Activated CD4-positive, alpha-beta T cell treated with anti-CD3 and anti-CD28 coated beads, Interleukin-2, amount 10 ng/mL, durations not matched to agents 7 days and 5 days (primary cell): ENCODE data around the gene CASP6. TPM values are rescaled to one million over a fixed set of nuclear protein-coding genes. Genes with fewer than 3 reads are reported as not detected.

Experiments
- CTCF ChIA-PET: fragments of 350-600 bp; sonication (Branson Sonifier 250); formaldehyde crosslinking; loops from one replicate; lab custom pipeline; 2021; ENCODE audit warnings: antibody characterized with exemption; lab: Charles Lee
- POLR2A ChIA-PET: fragments of 350-600 bp; sonication (Branson Sonifier 250); formaldehyde crosslinking; loops from one replicate; lab custom pipeline; 2021; ENCODE audit warnings: antibody characterized with exemption; lab: Charles Lee
- DNase-seq: peaks from one replicate; pipeline ENCODE4 v3.0.0-alpha.2; 2020
- H3K27ac Mint-ChIP-seq: one replicate; pipeline ENCODE4 v1.8.0; 2021; ENCODE audit warnings: mild to moderate bottlenecking, moderate library complexity, mixed read lengths
- H3K27me3 Mint-ChIP-seq: one replicate; pipeline ENCODE4 v1.8.0; 2021; ENCODE audit warnings: mixed read lengths
- H3K36me3 Mint-ChIP-seq: one replicate; pipeline ENCODE4 v1.8.0; 2021; ENCODE audit warnings: low read depth, mixed read lengths
- H3K4me1 Mint-ChIP-seq: one replicate; pipeline ENCODE4 v1.8.0; 2021; ENCODE audit warnings: mixed read lengths
- H3K4me3 Mint-ChIP-seq: one replicate; pipeline ENCODE4 v1.8.0; 2021; ENCODE audit warnings: mild to moderate bottlenecking, moderate library complexity, mixed read lengths
- H3K9me3 Mint-ChIP-seq: one replicate; pipeline ENCODE4 v1.8.0; 2021; ENCODE audit warnings: mixed read lengths
- total RNA-seq, 2 experiments: library from RNA; stranded (reverse); gene quantifications; one replicate each; pipeline ENCODE4 v1.2.3, GENCODE V29; 2021

Gene CASP6
- total RNA-seq, 2 experiments from 2014 or later = 25.7 to 31.5 TPM

- H3K27me3 Mint-ChIP-seq = no peaks in the 10 kb centered on the region
- H3K9me3 Mint-ChIP-seq = peaks cover 14% of the 10 kb centered on the region
- ChIA-PET POLR2A (interaction anchor here (0.7 kb wide), 1 partner anchor 117 kb away, joined by 3 read pairs; the partner anchor contains the start of gene MCUB), CTCF (no interaction called here)
- no peak overlapping the region for H3K27ac Mint-ChIP-seq
- DNase-seq = no peak
- peaks cover 13% of the 10 kb centered on the region for H3K4me1 Mint-ChIP-seq
- no peak overlapping the region for H3K4me3 Mint-ChIP-seq
- H3K36me3 Mint-ChIP-seq = peaks cover 73% of the 10 kb centered on the region
Measured at GRCh38 chr4:109676886-109677285, 26.4 kb downstream of the CASP6 start.

DNA sequence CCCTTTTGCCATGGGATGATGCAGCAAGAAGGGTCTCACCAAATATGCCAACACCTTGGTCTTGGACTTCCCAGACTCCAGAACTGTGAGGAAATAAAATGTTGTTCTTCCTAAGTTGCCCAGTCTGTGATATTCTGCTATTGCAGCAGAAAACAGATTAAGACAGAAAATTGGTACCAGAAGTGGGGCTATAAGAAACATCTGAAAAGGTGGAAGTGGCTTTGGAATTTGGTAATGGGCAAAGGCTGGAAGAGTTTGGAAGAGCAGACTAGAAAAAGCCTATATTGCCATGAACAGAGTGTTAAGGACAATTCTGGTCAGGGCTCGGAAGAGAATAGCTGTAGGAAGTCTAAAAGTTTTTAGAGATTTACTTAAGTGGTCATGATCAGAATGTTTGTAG, 27.4 kb downstream of the CASP6 start:
- Mint-ChIP-seq H3K27me3 (no peaks in the 10 kb centered on the region), H3K9me3 (peaks cover 22% of the 10 kb centered on the region), H3K27ac (no peak overlapping the region), H3K36me3 (peaks cover 75% of the 10 kb centered on the region), H3K4me1 (peaks cover 6% of the 10 kb centered on the region), H3K4me3 (no peak overlapping the region)
- CTCF ChIA-PET = no interaction called here
- POLR2A ChIA-PET = no interaction called here
- no peak for DNase-seq

DNA sequence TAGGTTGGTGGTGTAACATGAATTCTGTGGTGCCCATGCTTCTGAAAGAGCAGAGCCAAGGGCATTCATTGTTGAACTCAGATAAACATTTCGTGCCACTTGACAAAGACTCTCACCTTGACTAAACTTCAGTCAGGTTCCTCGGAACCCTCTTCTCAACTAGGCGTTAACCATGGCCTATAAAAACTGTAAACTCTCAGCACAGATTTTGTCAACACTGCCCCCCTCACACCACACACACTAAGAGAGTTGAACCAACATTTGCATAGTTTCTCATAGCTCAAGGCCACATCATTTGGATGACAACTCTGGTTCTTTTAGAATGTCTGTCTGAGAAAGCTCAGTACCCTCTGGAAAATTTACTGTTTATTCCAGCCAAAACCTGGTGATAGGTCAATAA, 28.1 kb downstream of the CASP6 start:
- Mint-ChIP-seq H3K4me3 (no peak overlapping the region), H3K36me3 (peaks cover 76% of the 10 kb centered on the region), H3K27me3 (no peaks in the 10 kb centered on the region), H3K4me1 (peaks cover 3% of the 10 kb centered on the region), H3K9me3 (peaks cover 22% of the 10 kb centered on the region), H3K27ac (no peak overlapping the region)
- CTCF ChIA-PET = no interaction called here
- POLR2A ChIA-PET = no interaction called here
- no peak for DNase-seq

- no peak overlapping the region for H3K4me3 Mint-ChIP-seq
- ChIA-PET CTCF (no interaction called here), POLR2A (no interaction called here)
- H3K9me3 Mint-ChIP-seq = peaks cover 24% of the 10 kb centered on the region
- peaks cover 12% of the 10 kb centered on the region for H3K4me1 Mint-ChIP-seq
- DNase-seq = no peak
- H3K27ac Mint-ChIP-seq = no peak overlapping the region
- no peaks in the 10 kb centered on the region for H3K27me3 Mint-ChIP-seq
- peaks cover 78% of the 10 kb centered on the region for H3K36me3 Mint-ChIP-seq
Measured at GRCh38 chr4:109673303-109673702, 29.9 kb downstream of the CASP6 start.

- CTCF ChIA-PET = no interaction called here
- H3K27me3 Mint-ChIP-seq = no peaks in the 10 kb centered on the region
- H3K27ac Mint-ChIP-seq = no peak overlapping the region
- POLR2A ChIA-PET = no interaction called here
- DNase-seq = no peak
- no peak overlapping the region for H3K4me3 Mint-ChIP-seq
- peaks cover 22% of the 10 kb centered on the region for H3K9me3 Mint-ChIP-seq
- peaks cover 78% of the 10 kb centered on the region for H3K36me3 Mint-ChIP-seq
- peaks cover 17% of the 10 kb centered on the region for H3K4me1 Mint-ChIP-seq
Measured at GRCh38 chr4:109672169-109672930, 30.9 kb downstream of the CASP6 start.

DNA sequence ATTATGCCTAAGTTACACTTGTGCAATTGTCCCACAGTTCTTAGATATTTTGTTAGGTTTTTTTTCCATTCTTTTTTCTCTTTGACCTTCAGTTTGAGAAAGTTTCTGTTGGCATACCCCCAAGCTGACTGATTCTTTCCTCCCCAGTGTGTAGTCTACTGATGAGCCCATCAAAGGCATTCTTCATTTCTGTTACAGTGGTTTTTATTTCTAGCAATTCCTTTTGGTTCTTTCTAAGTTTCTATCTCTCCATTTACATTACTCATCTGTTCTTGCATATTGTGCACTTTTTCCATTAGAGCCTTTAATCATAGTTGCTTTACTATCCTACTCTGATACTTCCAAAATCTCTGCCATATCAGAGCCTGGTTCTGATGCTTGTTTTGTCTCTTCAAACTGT, 31.9 kb downstream of the CASP6 start:
- CTCF ChIA-PET = no interaction called here
- POLR2A ChIA-PET = no interaction called here
- no peak overlapping the region for H3K27ac Mint-ChIP-seq

DNA sequence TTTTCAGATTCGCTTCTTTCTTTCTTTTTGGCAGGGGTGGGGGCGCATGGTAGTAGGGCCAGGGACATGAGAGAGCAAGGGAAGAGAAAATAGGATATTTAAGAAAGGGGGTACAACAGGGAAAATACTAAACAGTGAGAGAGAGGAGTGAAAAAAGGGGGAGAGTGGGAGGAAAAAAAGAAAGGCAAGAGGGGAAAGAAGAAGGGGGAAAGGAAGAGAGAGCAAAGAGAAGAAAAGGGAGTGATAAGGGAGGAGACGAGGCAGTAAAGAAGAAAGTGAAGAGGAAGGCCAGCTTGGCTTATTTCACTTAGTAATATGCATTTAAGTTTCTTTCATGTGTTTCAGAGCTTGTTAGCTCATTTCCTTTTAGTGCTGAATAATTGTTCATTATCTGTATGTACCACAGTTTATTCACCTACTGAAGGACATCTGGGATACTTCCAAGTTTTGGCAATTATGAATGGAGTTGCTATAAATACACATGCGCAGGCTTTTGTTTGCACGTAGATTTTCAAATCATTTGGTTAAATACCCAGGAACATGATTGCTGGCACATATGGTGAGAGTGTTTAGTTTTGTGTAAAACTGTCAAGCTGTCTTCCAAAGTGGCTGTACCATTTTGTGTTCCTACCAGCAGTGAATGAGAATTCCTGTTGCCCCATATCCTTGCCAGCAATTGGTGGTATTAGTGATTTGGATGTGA, 37.3 kb downstream of the CASP6 start:
- CTCF ChIA-PET = no interaction called here
- no peak for DNase-seq
- Mint-ChIP-seq H3K36me3 (peaks cover 63% of the 10 kb centered on the region), H3K9me3 (peaks cover 2% of the 10 kb centered on the region), H3K27me3 (no peaks in the 10 kb centered on the region), H3K27ac (no peak overlapping the region), H3K4me1 (peaks cover 35% of the 10 kb centered on the region), H3K4me3 (no peak overlapping the region)
- POLR2A ChIA-PET = no interaction called here

More for the DNA sequence above, 31.9 kb downstream of the CASP6 start:
- no peak for DNase-seq
- H3K9me3 Mint-ChIP-seq = peaks cover 13% of the 10 kb centered on the region
- H3K4me1 Mint-ChIP-seq = peaks cover 26% of the 10 kb centered on the region
- H3K4me3 Mint-ChIP-seq = no peak overlapping the region
- H3K27me3 Mint-ChIP-seq = no peaks in the 10 kb centered on the region
- H3K36me3 Mint-ChIP-seq = peaks cover 76% of the 10 kb centered on the region

GRCh38 chr4:109662771-109663170, 40.5 kb downstream of the CASP6 start:
- DNase-seq = no peak
- Mint-ChIP-seq H3K27ac (no peak overlapping the region), H3K4me1 (peaks cover 30% of the 10 kb centered on the region), H3K4me3 (no peak overlapping the region), H3K27me3 (no peaks in the 10 kb centered on the region), H3K9me3 (no peaks in the 10 kb centered on the region), H3K36me3 (peaks cover 44% of the 10 kb centered on the region)
- ChIA-PET CTCF (interaction anchor here (1.6 kb wide), 1 partner anchor 27 kb away, joined by 5 read pairs; no protein-coding TSS in a partner anchor), POLR2A (no interaction called here)

GRCh38 chr4:109662116-109662515, 41.1 kb downstream of the CASP6 start:
- DNase-seq = no peak
- no peak overlapping the region for H3K4me3 Mint-ChIP-seq
- H3K27ac Mint-ChIP-seq = no peak overlapping the region
- ChIA-PET CTCF (interaction anchor here (1.6 kb wide), 1 partner anchor 26 kb away, joined by 5 read pairs; no protein-coding TSS in a partner anchor), POLR2A (no interaction called here)
- H3K9me3 Mint-ChIP-seq = no peaks in the 10 kb centered on the region
- no peaks in the 10 kb centered on the region for H3K27me3 Mint-ChIP-seq
- peaks cover 43% of the 10 kb centered on the region for H3K36me3 Mint-ChIP-seq
- H3K4me1 Mint-ChIP-seq = peaks cover 31% of the 10 kb centered on the region

GRCh38 chr4:109658871-109659410, 44.3 kb downstream of the CASP6 start:
- H3K36me3 Mint-ChIP-seq = peaks cover 32% of the 10 kb centered on the region
- no peak overlapping the region for H3K27ac Mint-ChIP-seq
- ChIA-PET CTCF (interaction anchor here (0.9 to 1.7 kb wide), 4 partner anchors 15 to 226 kb away, joined by 3 to 4 read pairs (median 3); partner anchors contain the start of genes CASP6 and SEC24B), POLR2A (no interaction called here)
- H3K27me3 Mint-ChIP-seq = no peaks in the 10 kb centered on the region
- peaks cover 29% of the 10 kb centered on the region for H3K4me1 Mint-ChIP-seq
- no peak overlapping the region for H3K4me3 Mint-ChIP-seq
- no peaks in the 10 kb centered on the region for H3K9me3 Mint-ChIP-seq
- DNase-seq = peak; percentile 28

- ChIA-PET POLR2A (no interaction called here), CTCF (interaction anchor here (1.0 to 1.7 kb wide), 2 partner anchors 45 to 224 kb away, joined by 3 to 4 read pairs; partner anchors contain the start of genes CASP6 and SEC24B)
- H3K9me3 Mint-ChIP-seq = no peaks in the 10 kb centered on the region
- H3K4me3 Mint-ChIP-seq = no peak overlapping the region
- H3K36me3 Mint-ChIP-seq = peaks cover 30% of the 10 kb centered on the region
- H3K27me3 Mint-ChIP-seq = no peaks in the 10 kb centered on the region
- no peak for DNase-seq
- H3K4me1 Mint-ChIP-seq = peaks cover 31% of the 10 kb centered on the region
- peak overlapping the region; percentile 13 for H3K27ac Mint-ChIP-seq
Measured at GRCh38 chr4:109657854-109658418, 45.3 kb downstream of the CASP6 start.

DNA sequence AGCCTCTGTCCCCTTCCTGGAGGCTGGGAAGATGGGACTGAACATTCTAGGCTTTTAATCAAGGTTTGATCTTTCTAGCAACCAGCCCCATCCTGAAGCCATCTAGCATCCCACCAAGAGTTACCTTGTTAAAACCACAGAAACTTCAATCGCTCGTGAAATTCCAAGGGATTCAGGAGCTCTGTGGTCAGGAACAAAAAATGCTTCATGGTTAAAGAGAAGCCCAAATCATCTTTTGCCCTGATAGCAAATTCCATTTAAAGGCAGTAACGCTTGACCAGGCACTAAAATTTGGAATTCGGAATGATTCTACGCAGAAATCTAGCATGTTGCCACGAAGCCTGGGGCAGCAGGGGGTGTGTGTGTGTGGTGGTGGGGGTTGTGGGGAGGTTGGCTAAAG, 47.8 kb downstream of the CASP6 start:
- Mint-ChIP-seq H3K4me1 (peaks cover 50% of the 10 kb centered on the region), H3K4me3 (no peak overlapping the region)
- POLR2A ChIA-PET = no interaction called here

More for the DNA sequence above, 47.8 kb downstream of the CASP6 start:
- peaks cover 7% of the 10 kb centered on the region for H3K9me3 Mint-ChIP-seq
- peaks cover 46% of the 10 kb centered on the region for H3K36me3 Mint-ChIP-seq
- CTCF ChIA-PET = interaction anchor here (1.0 kb wide), 1 partner anchor 27 kb away, joined by 4 read pairs; no protein-coding TSS in a partner anchor
- H3K27me3 Mint-ChIP-seq = no peaks in the 10 kb centered on the region
- DNase-seq = no peak
- H3K27ac Mint-ChIP-seq = no peak overlapping the region
